IMR-90 (cell line): ENCODE data around the gene ABCA4. TPM values are rescaled to one million over a fixed set of nuclear protein-coding genes. Genes with fewer than 3 reads are reported as not detected.
A peak's percentile ranks its signal among the peaks of the same experiment; 100 is the strongest.

ENCODE experiments used
- ATAC-seq: fragments of 200-7000 bp; cut with Tn5 transposase; 2 replicates; pipeline ENCODE4 v1.9.1; 2020; ENCODE audit warnings: low read depth, mild to moderate bottlenecking, moderate library complexity
- BruUV-seq: library from RNA; stranded (reverse); fragments of 400-500 nt; replicated peaks from 2 replicates; lab custom pipeline; 2021; lab: Mats Ljungman, UMichigan
- CTCF ChIA-PET: fragments of 300-600 bp; formaldehyde crosslinking; extraction: SDS; loops from one replicate; lab custom pipeline; 2021; ENCODE audit warnings: antibody characterized with exemption; lab: Yijun Ruan, JAX
- POLR2A ChIA-PET: fragments of 300-600 bp; sonication (Branson Sonifier 250); formaldehyde crosslinking; loops from one replicate; lab custom pipeline; 2022; ENCODE audit warnings: antibody characterized with exemption; ENCODE audit not compliant: unreplicated experiment; lab: Charles Lee
- DNase-seq: peaks from one replicate; pipeline ENCODE4 v3.0.0; 2013
- H2AFZ ChIP-seq: replicated peaks from 2 replicates; pipeline ENCODE3; 2013; ENCODE audit warnings: low read length, mild to moderate bottlenecking; ENCODE audit not compliant: poor library complexity
- H2AK5ac ChIP-seq: 2 replicates; pipeline ENCODE4 v1.6.1; 2013; ENCODE audit warnings: low read depth, low read length, inconsistent platforms
- H2AK9ac ChIP-seq: replicated peaks from 2 replicates; pipeline ENCODE3; 2013; ENCODE audit warnings: mild to moderate bottlenecking, low read depth, low read length, moderate library complexity; ENCODE audit not compliant: poor library complexity
- H2BK120ac ChIP-seq: 2 replicates; pipeline ENCODE4 v1.6.1; 2013; ENCODE audit warnings: low read depth, low read length, inconsistent platforms
- H2BK15ac ChIP-seq: 3 replicates; pipeline ENCODE4 v1.6.1; 2013; ENCODE audit warnings: low read depth, low read length, inconsistent platforms
- H2BK20ac ChIP-seq: 2 replicates; pipeline ENCODE4 v1.6.1; 2013; ENCODE audit warnings: low read depth, mild to moderate bottlenecking, inconsistent platforms, low read length, moderate library complexity
- H2BK5ac ChIP-seq: 2 replicates; pipeline ENCODE4 v1.6.1; 2013; ENCODE audit warnings: mild to moderate bottlenecking, low read depth, low read length, inconsistent platforms; ENCODE audit not compliant: poor library complexity, severe bottlenecking
- H3K14ac ChIP-seq: replicated peaks from 2 replicates; pipeline ENCODE4 v1.6.1; 2013; ENCODE audit warnings: low read depth, low read length, inconsistent platforms
- H3K18ac ChIP-seq: 2 replicates; pipeline ENCODE4 v1.6.1; 2013; ENCODE audit warnings: low read depth, low read length, control low read depth
- H3K23ac ChIP-seq: 2 replicates; pipeline ENCODE4 v1.6.1; 2013; ENCODE audit warnings: low read depth, low read length, inconsistent platforms
- H3K27ac ChIP-seq: 2 replicates; pipeline ENCODE4 v1.5.1; 2013; ENCODE audit warnings: mild to moderate bottlenecking, control low read depth, low read length; ENCODE audit not compliant: insufficient read depth
- H3K27me3 ChIP-seq: 2 replicates; pipeline ENCODE4 v1.6.1; 2013; ENCODE audit warnings: low read length; ENCODE audit not compliant: control insufficient read depth, insufficient read depth
- H3K36me3 ChIP-seq: 2 replicates; pipeline ENCODE4 v1.6.1; 2013; ENCODE audit warnings: low read length, mixed read lengths; ENCODE audit not compliant: control insufficient read depth, insufficient read depth
- H3K4ac ChIP-seq: 2 replicates; pipeline ENCODE4 v1.6.1; 2013; ENCODE audit warnings: low read depth, low read length, inconsistent platforms
- H3K4me1 ChIP-seq: 2 replicates; pipeline ENCODE4 v1.6.1; 2013; ENCODE audit warnings: low read length, mixed read lengths; ENCODE audit not compliant: control insufficient read depth, insufficient read depth
- H3K4me2 ChIP-seq: 2 replicates; pipeline ENCODE4 v1.6.1; 2013; ENCODE audit warnings: low read depth, mild to moderate bottlenecking, control low read depth, low read length, moderate library complexity
- H3K4me3 ChIP-seq: 2 replicates; pipeline ENCODE4 v1.5.1; 2013; ENCODE audit warnings: low read depth, mild to moderate bottlenecking, control low read depth, low read length, moderate library complexity; ENCODE audit not compliant: insufficient read depth
- H3K56ac ChIP-seq: 2 replicates; pipeline ENCODE4 v1.6.1; 2013; ENCODE audit warnings: low read length, inconsistent platforms; ENCODE audit not compliant: insufficient read depth; ENCODE audit errors: extremely low read depth
- H3K79me1 ChIP-seq, 2 experiments: 2 replicates each; pipeline ENCODE4 v1.6.1; 2013; ENCODE audit warnings: low read length in 2 of 2, inconsistent platforms in 1 of 2, low read depth in 1 of 2
- H3K9ac ChIP-seq: 2 replicates; pipeline ENCODE4 v1.6.1; 2013; ENCODE audit warnings: low read depth, low read length, control low read depth
- H3K9me1 ChIP-seq: 2 replicates; pipeline ENCODE4 v1.6.1; 2013; ENCODE audit warnings: low read length, inconsistent platforms; ENCODE audit not compliant: insufficient read depth
- H3K9me3 ChIP-seq: 2 replicates; pipeline ENCODE4 v1.6.1; 2013; ENCODE audit warnings: low read length; ENCODE audit not compliant: control insufficient read depth, insufficient read depth
- H4K20me1 ChIP-seq: 2 replicates; pipeline ENCODE4 v1.6.1; 2013; ENCODE audit warnings: low read length, inconsistent platforms; ENCODE audit not compliant: insufficient read depth
- H4K5ac ChIP-seq: 2 replicates; pipeline ENCODE4 v1.6.1; 2013; ENCODE audit warnings: mild to moderate bottlenecking, low read depth, low read length, control low read depth
- H4K8ac ChIP-seq, 2 experiments: 2 replicates each; pipeline ENCODE4 v1.6.1; 2013; ENCODE audit warnings: low read depth in 2 of 2, low read length in 2 of 2, control low read depth in 1 of 2, inconsistent platforms in 1 of 2
- H4K91ac ChIP-seq: 2 replicates; pipeline ENCODE4 v1.6.1; 2013; ENCODE audit warnings: low read depth, low read length, inconsistent platforms; ENCODE audit not compliant: insufficient read depth
- BHLHE40 ChIP-seq: fragments of 150-350 bp; IDR thresholded peaks from 2 replicates; pipeline ENCODE4 v1.6.1; 2016; ENCODE audit warnings: mild to moderate bottlenecking, low read depth, low read length
- RFX5 ChIP-seq: IDR thresholded peaks from 2 replicates; pipeline ENCODE4 v1.8.0; 2012; ENCODE audit warnings: low read depth, mild to moderate bottlenecking, low read length, moderate library complexity
- SMC3 ChIP-seq: fragments of 150-350 bp; IDR thresholded peaks from 2 replicates; pipeline ENCODE4 v1.6.1; 2016; ENCODE audit warnings: low read depth, mild to moderate bottlenecking, antibody characterized with exemption, low read length, moderate library complexity
- WGBS, 2 experiments: methylation state at CpG; one replicate each; pipeline versions ENCODE4 v1.1.5 to v1.1.7; 2013; ENCODE audit warnings: missing lambda C conversion rate in 2 of 2; ENCODE audit not compliant: insufficient read length in 1 of 2; ENCODE audit errors: extremely low coverage in 2 of 2; 5-methylcytosine and 5-hydroxymethylcytosine counted together
- dilution Hi-C: fragments of 300-500 bp; cut with HindIII; formaldehyde crosslinking; loops from one replicate; pipeline ENCODE4 v1.14.3; 2018; ENCODE audit warnings: low sequenced_read_pairs; ENCODE audit not compliant: unreplicated experiment
- in situ Hi-C: fragments of 300-500 bp; cut with MboI; formaldehyde crosslinking; loops from 3 replicates; pipeline ENCODE4 v1.14.3; 2019; ENCODE audit warnings: low sequenced_read_pairs, inconsistent platforms, mixed read lengths
- intact Hi-C: fragments of 100-400 bp; cut with micrococcal nuclease; formaldehyde crosslinking; loops from 2 replicates; pipeline ENCODE4 v1.10.0; 2022
- polyA plus RNA-seq, 3 experiments: library from polyadenylated mRNA; depleted of rRNA; stranded (reverse); fragments of >200 nt; gene quantifications; 2 replicates each; pipeline ENCODE4 v1.2.3, GENCODE V29; 2012; ENCODE audit warnings: low replicate concordance in 1 of 3
- total RNA-seq: library from RNA; depleted of rRNA; stranded (reverse); fragments of >200 nt; gene quantifications from 2 replicates; pipeline ENCODE4 v1.2.3, GENCODE V29; 2012

ABCA4 gene
- total and polyA plus RNA-seq, 2 of the 4 experiments (the other 2 are of a cell fraction), result under 0.01 to 0.36 TPM

DNA sequence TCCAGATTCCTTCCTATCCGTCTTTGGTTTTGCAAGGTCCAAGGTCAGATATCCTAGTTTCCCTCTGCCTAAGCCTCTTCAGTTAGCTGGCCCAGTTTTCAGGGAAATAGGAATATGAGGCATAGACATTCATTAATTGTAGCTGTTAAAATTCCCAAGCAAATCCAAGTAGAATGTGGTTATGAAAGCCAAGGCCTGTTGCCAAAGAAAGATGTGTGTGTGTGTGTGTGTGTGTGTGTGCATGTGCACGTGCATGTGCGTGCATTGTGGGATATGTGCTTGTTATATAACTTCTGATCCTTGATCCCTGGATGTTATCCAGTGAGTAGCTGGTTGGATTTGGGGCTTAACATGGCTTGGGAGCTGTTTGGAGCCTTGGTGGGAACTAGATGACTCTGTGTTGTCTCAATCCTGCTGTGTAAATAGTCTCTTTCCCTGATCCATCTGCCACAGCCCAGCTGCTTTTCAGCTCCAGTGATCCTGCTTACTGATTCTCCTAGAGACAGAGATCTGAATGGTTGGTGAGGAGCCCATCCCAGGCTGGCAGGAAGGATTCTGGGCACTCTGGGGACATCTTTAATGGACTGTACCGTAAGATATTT, 141.1 kb downstream of the ABCA4 start:
- Histone ChIP-seq H2AK5ac (no peak overlapping the region), H3K9me1 (peaks cover 7% of the 10 kb centered on the region; the same call in 1 of the 2 replicates), H3K9ac (no peak overlapping the region), H3K27me3 (peaks cover 6% of the 10 kb centered on the region; the same call in 1 of the 2 replicates), H3K9me3 (no peaks in the 10 kb centered on the region), H4K5ac (peak overlapping the region; percentile 3; the same call in 1 of the 2 replicates), H4K8ac (peak overlapping the region; percentile 29 to 57; a peak in 2 of 4 replicates), H3K36me3 (no peaks in the 10 kb centered on the region), H2BK5ac (peak overlapping the region; percentile 56), H2AK9ac (no peak overlapping the region), H3K18ac (peak overlapping the region; percentile 2), H3K56ac (no peak overlapping the region), H3K27ac (peak overlapping the region; percentile 83; the same call in 1 of the 2 replicates), H4K20me1 (no peaks in the 10 kb centered on the region), H3K4me2 (peak overlapping the region; percentile 2; the same call in 1 of the 2 replicates), H3K4me1 (peaks cover 22% of the 10 kb centered on the region), H3K4me3 (no peak overlapping the region), H2AFZ (peak overlapping the region; percentile 35), H3K79me1 (no peaks in the 10 kb centered on the region), H3K4ac (peak overlapping the region; percentile 11; the same call in 1 of the 2 replicates), H3K14ac (no peak overlapping the region), H4K91ac (peak overlapping the region; percentile 60), H2BK120ac (peak overlapping the region; percentile 12), H3K23ac (peak overlapping the region; percentile 7; the same call in 1 of the 2 replicates), H2BK15ac (0 out of 3 replicates have a peak overlapping the region, but pooled peaks have one; percentile 32), H2BK20ac (peak overlapping the region; percentile 61)
- DNase-seq (peak; percentile 69), ATAC-seq (peak; percentile 67)
- intact Hi-C loops, result loop anchor here (1.0 kb wide), 1 partner anchor 71 kb away; the partner anchor contains the start of gene GCLM
- TF ChIP-seq BHLHE40 (peak; percentile 79), RFX5 (no peak), SMC3 (no peak)
- dilution Hi-C loops, result no loop called here
- no CpG with 5 or more reads among the region's 4 CpGs for WGBS, 2 experiments
- in situ Hi-C loops, result no loop called here
- BruUV-seq, result no TSS peak
- ChIA-PET CTCF (interaction anchor here (0.8 kb wide), 1 partner anchor 13 kb away, joined by 4 read pairs; no protein-coding TSS in a partner anchor), POLR2A (no interaction called here)
